PC-3 (cell line): ENCODE data around the gene KDSR. TPM values are rescaled to one million over a fixed set of nuclear protein-coding genes. Genes with fewer than 3 reads are reported as not detected.

ENCODE experiments used
- ATAC-seq: fragments of 200-7000 bp; cut with Tn5 transposase; 2 replicates; pipeline ENCODE4 v1.9.1; 2020; ENCODE audit warnings: mild to moderate bottlenecking, moderate library complexity
- BruUV-seq: library from RNA; stranded (reverse); fragments of 400-500 nt; replicated peaks from 2 replicates; lab custom pipeline; 2021; lab: Mats Ljungman, UMichigan
- CTCF ChIA-PET: fragments of 300-600 bp; sonication (Branson Sonifier 250); formaldehyde crosslinking; loops from one replicate; lab custom pipeline; 2022; ENCODE audit warnings: antibody characterized with exemption; lab: Charles Lee
- POLR2A ChIA-PET: fragments of 300-600 bp; sonication (Branson Sonifier 250); formaldehyde crosslinking; loops from one replicate; lab custom pipeline; 2022; ENCODE audit warnings: antibody characterized with exemption; ENCODE audit not compliant: unreplicated experiment; lab: Charles Lee
- DNase-seq: peaks from one replicate; pipeline ENCODE4 v3.0.0-alpha.2; 2015
- H2AFZ ChIP-seq: fragments of 300-600 bp; sonication (generic); 2 replicates; pipeline ENCODE4 v1.6.0; 2016; ENCODE audit warnings: antibody characterized with exemption, low read length
- H3F3A ChIP-seq: fragments of 300-600 bp; sonication (generic); one replicate; pipeline ENCODE4 v1.6.0; 2017; ENCODE audit warnings: antibody characterized with exemption, low read length, control low read depth, mild to moderate bottlenecking; ENCODE audit not compliant: unreplicated experiment
- H3K27ac ChIP-seq: fragments of 300-600 bp; sonication (generic); 2 replicates; pipeline ENCODE4 v1.5.1; 2016; ENCODE audit warnings: mild to moderate bottlenecking, low read length
- H3K27me3 ChIP-seq: fragments of 300-600 bp; sonication (generic); 2 replicates; pipeline ENCODE4 v1.6.1; 2016; ENCODE audit warnings: low read length, mixed read lengths
- H3K36me3 ChIP-seq: fragments of 300-600 bp; sonication (generic); 2 replicates; pipeline ENCODE4 v1.6.1; 2016; ENCODE audit warnings: low read depth, mixed run types, low read length, mixed read lengths
- H3K4me1 ChIP-seq: fragments of 300-600 bp; sonication (generic); 2 replicates; pipeline ENCODE4 v1.5.1; 2016; ENCODE audit warnings: low read length; ENCODE audit not compliant: insufficient read depth
- H3K4me2 ChIP-seq: fragments of 300-600 bp; sonication (generic); 2 replicates; pipeline ENCODE4 v1.6.0; 2016; ENCODE audit warnings: low read length
- H3K4me3 ChIP-seq: fragments of 300-600 bp; sonication (generic); 2 replicates; pipeline ENCODE4 v1.5.1; 2016; ENCODE audit warnings: mild to moderate bottlenecking, low read length, mixed read lengths
- H3K79me2 ChIP-seq: fragments of 300-600 bp; sonication (generic); 2 replicates; pipeline ENCODE4 v1.6.1; 2017; ENCODE audit warnings: low read length, mixed read lengths
- H3K9ac ChIP-seq: fragments of 300-600 bp; sonication (generic); 2 replicates; pipeline ENCODE4 v1.6.0; 2016; ENCODE audit warnings: mild to moderate bottlenecking, low read length
- H3K9me2 ChIP-seq: fragments of 300-600 bp; sonication (generic); replicated peaks from 2 replicates; pipeline ENCODE4 v1.6.1; 2016; ENCODE audit warnings: mixed run types, low read length, mixed read lengths
- H3K9me3 ChIP-seq: fragments of 300-600 bp; sonication (generic); 2 replicates; pipeline ENCODE4 v1.6.1; 2016; ENCODE audit warnings: low read length, mixed read lengths
- H4K20me1 ChIP-seq: fragments of 300-600 bp; sonication (generic); 2 replicates; pipeline ENCODE4 v1.6.1; 2016; ENCODE audit warnings: low read length, mixed read lengths
- CTCF ChIP-seq: fragments of 300-600 bp; sonication (generic); conservative IDR thresholded peaks from 2 replicates; pipeline ENCODE4 v1.5.1; 2017; ENCODE audit warnings: antibody characterized with exemption, low read depth, mild to moderate bottlenecking, low read length
- EZH2 ChIP-seq: fragments of 300-600 bp; sonication (generic); IDR thresholded peaks from one replicate; pipeline ENCODE4 v1.6.1; 2017; ENCODE audit warnings: antibody characterized with exemption, mild to moderate bottlenecking, low read length; ENCODE audit not compliant: unreplicated experiment
- EZH2phosphoT487 ChIP-seq: fragments of 300-600 bp; sonication (generic); IDR thresholded peaks from 2 replicates; pipeline ENCODE4 v1.6.1; 2018; ENCODE audit warnings: mild to moderate bottlenecking, antibody characterized with exemption, low read length, borderline replicate concordance
- intact Hi-C: fragments of 100-400 bp; cut with micrococcal nuclease; formaldehyde crosslinking; loops from 2 replicates; pipeline ENCODE4 v1.9.0; 2023
- total RNA-seq: library from RNA; depleted of rRNA; stranded (reverse); fragments of >200 nt; gene quantifications from 2 replicates; pipeline ENCODE4 v1.2.3, GENCODE V29; 2014

The KDSR gene
- total RNA-seq, 1 experiment from 2014 or later, result 16.1 TPM

- no peaks in the 10 kb centered on the region for H4K20me1 ChIP-seq
- H3K27me3 ChIP-seq, result no peaks in the 10 kb centered on the region
- no peak overlapping the region for H3K27ac ChIP-seq
- no peaks in the 10 kb centered on the region for H3K79me2 ChIP-seq
- ChIA-PET CTCF (no interaction called here), POLR2A (no interaction called here)
- no peaks in the 10 kb centered on the region for H3K9me2 ChIP-seq
- H3K4me1 ChIP-seq, result 0 out of 2 replicates have a peak, but pooled peaks cover 2% of the 10 kb centered on the region
- H3K9ac ChIP-seq, result no peak overlapping the region
- DNase-seq (no peak), ATAC-seq (no peak)
- H3K36me3 ChIP-seq, result peaks cover 53% of the 10 kb centered on the region
- TF ChIP-seq EZH2 (no peak), EZH2phosphoT487 (no peak), CTCF (no peak)
- H2AFZ ChIP-seq, result no peak overlapping the region
- no peak overlapping the region for H3K4me2 ChIP-seq
- intact Hi-C loops, result no loop called here
- H3K9me3 ChIP-seq, result no peaks in the 10 kb centered on the region
- H3K4me3 ChIP-seq, result no peak overlapping the region
- no peaks in the 10 kb centered on the region for H3F3A ChIP-seq
- no TSS peak for BruUV-seq
Measured at GRCh38 chr18:63397349-63397748, 30.3 kb upstream of the KDSR start.

DNA sequence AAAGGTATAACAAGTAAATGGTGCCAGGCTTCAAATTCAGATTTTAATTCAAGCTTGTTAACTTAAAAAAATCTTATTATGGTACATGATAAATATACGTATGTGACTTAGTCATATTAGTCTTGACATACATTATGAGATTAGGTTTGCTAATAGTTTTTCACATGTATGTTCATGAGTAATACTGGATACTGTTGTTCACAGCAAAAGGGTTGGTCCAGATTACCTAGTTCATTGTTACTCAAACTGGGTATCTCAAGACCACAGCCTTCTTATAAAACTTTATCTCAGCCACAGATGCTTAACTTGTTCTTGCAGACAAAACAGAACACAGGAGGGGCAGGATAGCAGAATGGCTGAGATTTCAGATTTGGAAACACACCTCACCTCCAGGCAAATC is 28.5 kb upstream of the KDSR start:
- no peaks in the 10 kb centered on the region for H4K20me1 ChIP-seq
- H2AFZ ChIP-seq, result no peak overlapping the region
- no peak for DNase-seq
- peaks cover 47% of the 10 kb centered on the region for H3K36me3 ChIP-seq
- H3K27me3 ChIP-seq, result no peaks in the 10 kb centered on the region
- no peak overlapping the region for H3K4me2 ChIP-seq
- H3K27ac ChIP-seq, result no peak overlapping the region
- no peak overlapping the region for H3K4me3 ChIP-seq
- H3K9ac ChIP-seq, result no peak overlapping the region
- no peak for TF ChIP-seq EZH2
- TF ChIP-seq CTCF, result no peak
- TF ChIP-seq EZH2phosphoT487, result no peak
- intact Hi-C loops, result no loop called here
- ATAC-seq, result no peak
- no peaks in the 10 kb centered on the region for H3K79me2 ChIP-seq
- BruUV-seq, result no TSS peak
- CTCF ChIA-PET, result no interaction called here
- POLR2A ChIA-PET, result interaction anchor here (0.7 kb wide), 1 partner anchor 18 kb away, joined by 3 read pairs; no protein-coding TSS in a partner anchor
- no peaks in the 10 kb centered on the region for H3K9me2 ChIP-seq
- no peaks in the 10 kb centered on the region for H3K9me3 ChIP-seq
- no peaks in the 10 kb centered on the region for H3K4me1 ChIP-seq
- H3F3A ChIP-seq, result no peaks in the 10 kb centered on the region

GRCh38 chr18:63394954-63395353 is 27.9 kb upstream of the KDSR start:
- no peaks in the 10 kb centered on the region for H3K9me3 ChIP-seq
- no peaks in the 10 kb centered on the region for H3K79me2 ChIP-seq
- no peak overlapping the region for H3K4me2 ChIP-seq
- intact Hi-C loops, result no loop called here
- H3K27ac ChIP-seq, result no peak overlapping the region
- H3K9ac ChIP-seq, result no peak overlapping the region
- no peak for DNase-seq
- peaks cover 44% of the 10 kb centered on the region for H3K36me3 ChIP-seq
- H4K20me1 ChIP-seq, result no peaks in the 10 kb centered on the region
- no peak for TF ChIP-seq EZH2phosphoT487
- no peak for ATAC-seq
- no peaks in the 10 kb centered on the region for H3F3A ChIP-seq
- H3K9me2 ChIP-seq, result no peaks in the 10 kb centered on the region
- no peak overlapping the region for H2AFZ ChIP-seq
- no TSS peak for BruUV-seq
- no peaks in the 10 kb centered on the region for H3K4me1 ChIP-seq
- H3K4me3 ChIP-seq, result no peak overlapping the region
- ChIA-PET CTCF (no interaction called here), POLR2A (interaction anchor here (0.7 kb wide), 1 partner anchor 18 kb away, joined by 3 read pairs; no protein-coding TSS in a partner anchor)
- no peaks in the 10 kb centered on the region for H3K27me3 ChIP-seq
